Nephron progenitor cell (in vitro differentiated cells): ENCODE results near the gene MSTN.

Source experiments
- DNase-seq: peaks from one replicate; pipeline ENCODE4 v3.0.0; 2021
- H3K27ac Mint-ChIP-seq: 2 replicates; pipeline ENCODE4 v1.8.0; 2021; ENCODE audit warnings: mild to moderate bottlenecking, moderate library complexity, mixed read lengths
- H3K27me3 Mint-ChIP-seq: 2 replicates; pipeline ENCODE4 v1.8.0; 2021; ENCODE audit warnings: mild to moderate bottlenecking, low read depth, mixed read lengths; ENCODE audit not compliant: poor library complexity
- H3K36me3 Mint-ChIP-seq: 2 replicates; pipeline ENCODE4 v1.8.0; 2021; ENCODE audit warnings: low read depth, mixed read lengths
- H3K4me1 Mint-ChIP-seq: 2 replicates; pipeline ENCODE4 v1.8.0; 2021; ENCODE audit warnings: mixed read lengths
- H3K4me3 Mint-ChIP-seq: 2 replicates; pipeline ENCODE4 v1.8.0; 2021; ENCODE audit warnings: mild to moderate bottlenecking, moderate library complexity, mixed read lengths
- H3K9me3 Mint-ChIP-seq: 2 replicates; pipeline ENCODE4 v1.8.0; 2021; ENCODE audit warnings: mild to moderate bottlenecking, moderate library complexity, mixed read lengths
- CTCF ChIP-seq: fragments of 200-600 bp; sonication (generic); IDR thresholded peaks from 2 replicates; pipeline ENCODE4 v1.5.0; 2021; ENCODE audit warnings: antibody characterized with exemption

The MSTN gene

GRCh38 chr2:190062601-190063000 is at the start of gene MSTN:
Gene MSTN, minus strand, starts transcription at chr2:190062729. Its CDS starts 133 bp downstream, at chr2:190062596.
- DNase-seq, result no peak
- H3K27me3 Mint-ChIP-seq, result peaks cover 4% of the 10 kb centered on the region
- no peak within 1 kb of the TSS for H3K4me3 Mint-ChIP-seq
- no peak for TF ChIP-seq CTCF
- no peaks in the 10 kb centered on the region for H3K9me3 Mint-ChIP-seq
- H3K27ac Mint-ChIP-seq, result no peak within 1 kb of the TSS
- H3K4me1 Mint-ChIP-seq, result peaks cover 5% of the 10 kb centered on the region
- no peaks in the 10 kb centered on the region for H3K36me3 Mint-ChIP-seq

- TF ChIP-seq CTCF, result no peak
- no peaks in the 10 kb centered on the region for H3K36me3 Mint-ChIP-seq
- H3K4me1 Mint-ChIP-seq, result no peaks in the 10 kb centered on the region
- peaks cover under 1% of the 10 kb centered on the region for H3K27me3 Mint-ChIP-seq
- H3K27ac Mint-ChIP-seq, result no peak overlapping the region
- H3K4me3 Mint-ChIP-seq, result no peak overlapping the region
- DNase-seq, result no peak
- peaks cover 3% of the 10 kb centered on the region for H3K9me3 Mint-ChIP-seq
These were observed 48.6 kb upstream of the MSTN start for GRCh38 chr2:190111166-190111565.

- Mint-ChIP-seq H3K36me3 (no peaks in the 10 kb centered on the region), H3K4me1 (no peaks in the 10 kb centered on the region), H3K9me3 (peaks cover 3% of the 10 kb centered on the region), H3K27me3 (no peaks in the 10 kb centered on the region), H3K4me3 (no peak overlapping the region), H3K27ac (no peak overlapping the region)
- no peak for DNase-seq
- no peak for TF ChIP-seq CTCF
These were observed 48.2 kb upstream of the MSTN start for GRCh38 chr2:190110699-190111098.

GRCh38 chr2:190110131-190110530 is 47.6 kb upstream of the MSTN start:
- Mint-ChIP-seq H3K36me3 (no peaks in the 10 kb centered on the region), H3K4me3 (no peak overlapping the region), H3K4me1 (no peaks in the 10 kb centered on the region), H3K27ac (no peak overlapping the region), H3K9me3 (peaks cover 3% of the 10 kb centered on the region), H3K27me3 (no peaks in the 10 kb centered on the region)
- no peak for TF ChIP-seq CTCF
- DNase-seq, result no peak

GRCh38 chr2:190107409-190107808 is 44.9 kb upstream of the MSTN start:
- Mint-ChIP-seq H3K4me3 (no peak overlapping the region), H3K9me3 (peaks cover 13% of the 10 kb centered on the region), H3K27ac (no peak overlapping the region), H3K36me3 (peaks cover 9% of the 10 kb centered on the region), H3K27me3 (no peaks in the 10 kb centered on the region), H3K4me1 (no peaks in the 10 kb centered on the region)
- no peak for DNase-seq
- no peak for TF ChIP-seq CTCF

GRCh38 chr2:190106783-190107182 is 44.3 kb upstream of the MSTN start:
- H3K27me3 Mint-ChIP-seq, result no peaks in the 10 kb centered on the region
- peaks cover 15% of the 10 kb centered on the region for H3K36me3 Mint-ChIP-seq
- no peaks in the 10 kb centered on the region for H3K4me1 Mint-ChIP-seq
- no peak for TF ChIP-seq CTCF
- peaks cover 19% of the 10 kb centered on the region for H3K9me3 Mint-ChIP-seq
- DNase-seq, result no peak
- no peak overlapping the region for H3K4me3 Mint-ChIP-seq
- no peak overlapping the region for H3K27ac Mint-ChIP-seq
